Suppressor macrophage treated with lipopolysaccharide for 4 hours (primary cell): ENCODE measurements around the gene PPIC.
A peak's percentile ranks its signal among the peaks of the same experiment; 100 is the strongest.
"Not testable (repeated sequence)": the region's sequence is repeated elsewhere in the genome, so short reads cannot be mapped to it uniquely, and the experiment has no call there.

Experiments
- DNase-seq: peaks from one replicate; pipeline ENCODE4 v3.0.0-alpha.2; 2020

PPIC gene

GRCh38 chr5:123007182-123007581, 29.3 kb downstream of the PPIC start:
- DNase-seq, result no peak

- DNase-seq, result no peak
These were observed 34.7 kb downstream of the PPIC start for GRCh38 chr5:123001808-123002207.

- no peak for DNase-seq
These were observed 35.8 kb downstream of the PPIC start for GRCh38 chr5:123000731-123001130.

GRCh38 chr5:122999947-123000563, 36.5 kb downstream of the PPIC start:
- peak; percentile 56 for DNase-seq

GRCh38 chr5:122997294-122997693, 39.2 kb downstream of the PPIC start:
- DNase-seq, result peak; percentile 11

- DNase-seq, result no peak
These were observed 40.4 kb downstream of the PPIC start for GRCh38 chr5:122996091-122996490.

GRCh38 chr5:122985954-122986721, 50.4 kb downstream of the PPIC start:
- DNase-seq, result peak; percentile 9

GRCh38 chr5:122985006-122985700, 51.4 kb downstream of the PPIC start:
- DNase-seq, result no peak

GRCh38 chr5:122984425-122984824, 52.1 kb downstream of the PPIC start:
- no peak for DNase-seq

GRCh38 chr5:122982376-122982775, 54.1 kb downstream of the PPIC start:
- DNase-seq, result no peak

- no peak for DNase-seq
These were observed 54.7 kb downstream of the PPIC start for GRCh38 chr5:122981846-122982245.

GRCh38 chr5:122978644-122979297, 57.8 kb downstream of the PPIC start:
- DNase-seq, result no peak

GRCh38 chr5:122978068-122978467, 58.5 kb downstream of the PPIC start:
- no peak for DNase-seq

GRCh38 chr5:122977319-122977718, 59.2 kb downstream of the PPIC start:
- DNase-seq, result no peak

GRCh38 chr5:122974251-122974650, 62.3 kb downstream of the PPIC start:
- DNase-seq, result not testable (repeated sequence)

GRCh38 chr5:122973759-122974158, 62.8 kb downstream of the PPIC start:
- DNase-seq, result not testable (repeated sequence)
